ENCODE results near the gene KRT76.

GRCh38 chr12:52813885-52814709 is 37.0 kb upstream of the KRT76 start, which contains the start of gene KRT4:
- TF ChIP-seq CTCF (IDR thresholded peaks at IDR 0.05 in 4 of 5, conservative IDR thresholded peaks at IDR 0.05 in 1 of 5): no peak
- TF ChIP-seq POLR2A (IDR thresholded peaks at IDR 0.05): no peak

All from gastrocnemius medialis (tissue), 4 donors.